ENCODE data around the gene CAPN5. TPM values are rescaled to one million over a fixed set of nuclear protein-coding genes. Genes with fewer than 3 reads are reported as not detected.

CAPN5 gene
- total and polyA plus RNA-seq, 2 donors from 2014 or later = 20.0 to 36.0 TPM

DNA sequence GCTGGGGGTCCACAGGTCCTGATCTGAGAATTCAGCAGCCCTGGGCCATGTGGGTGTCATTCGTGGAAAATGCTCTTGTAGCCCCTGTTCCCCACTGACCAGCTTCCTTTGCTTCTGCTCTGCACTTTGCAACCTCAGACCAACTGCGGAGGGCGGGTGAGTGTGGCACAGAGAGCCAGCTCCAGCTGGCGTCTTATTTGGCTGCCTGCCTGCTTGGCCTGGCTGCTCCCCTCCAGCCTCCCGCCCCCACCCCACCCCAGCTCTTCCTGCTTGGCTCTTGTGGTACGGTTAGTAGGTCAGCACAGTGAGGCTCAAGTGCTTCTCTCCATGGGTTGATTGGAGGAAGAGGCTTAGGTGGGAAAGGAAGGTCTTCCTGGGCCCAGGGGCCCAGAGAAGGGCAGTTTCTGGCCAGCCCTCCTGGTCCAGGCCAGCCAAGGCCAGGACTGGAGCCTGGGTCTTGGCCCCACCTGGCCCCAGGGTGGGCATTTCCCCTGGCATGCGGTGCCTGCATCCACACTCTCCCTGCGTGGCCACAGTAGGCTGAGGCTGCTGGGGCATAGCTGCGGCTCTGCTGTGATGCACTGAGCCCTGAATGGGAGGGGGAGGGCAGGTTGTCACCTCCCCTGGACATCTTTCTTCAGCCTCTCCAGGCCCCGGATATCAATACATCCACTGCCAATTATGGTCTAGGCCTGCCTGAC, 87.8 kb downstream of the CAPN5 start:
- no peak overlapping the region for H3K9ac ChIP-seq (ENCODE audit: low read length in 3 of 3)
- H3K9me3 ChIP-seq (ENCODE audit: control insufficient read depth in 2 of 3, insufficient read depth in 1 of 3, low read length in 3 of 3) = no peaks in the 10 kb centered on the region
- no peak overlapping the region for H3K4me3 ChIP-seq (ENCODE audit: low read length in 3 of 3)
- FAIRE-seq (no peak), DNase-seq (peak in 1 of 5 donors; percentile 60)
- peaks cover 0 to 14% (median 8%) of the 10 kb centered on the region in 3 donors for H3K4me1 ChIP-seq (ENCODE audit: control insufficient read depth in 2 of 3, insufficient read depth in 2 of 3, low read depth in 1 of 3, low read length in 3 of 3)
- no peak overlapping the region for H3K27ac ChIP-seq (ENCODE audit: low read depth in 2 of 2, low read length in 2 of 2)
- intact Hi-C loops (cut with DNase I) = no loop called here
- no peaks in the 10 kb centered on the region for H3K27me3 ChIP-seq (ENCODE audit: control insufficient read depth, insufficient read depth, low read length)
- TF ChIP-seq, protein P1, sequence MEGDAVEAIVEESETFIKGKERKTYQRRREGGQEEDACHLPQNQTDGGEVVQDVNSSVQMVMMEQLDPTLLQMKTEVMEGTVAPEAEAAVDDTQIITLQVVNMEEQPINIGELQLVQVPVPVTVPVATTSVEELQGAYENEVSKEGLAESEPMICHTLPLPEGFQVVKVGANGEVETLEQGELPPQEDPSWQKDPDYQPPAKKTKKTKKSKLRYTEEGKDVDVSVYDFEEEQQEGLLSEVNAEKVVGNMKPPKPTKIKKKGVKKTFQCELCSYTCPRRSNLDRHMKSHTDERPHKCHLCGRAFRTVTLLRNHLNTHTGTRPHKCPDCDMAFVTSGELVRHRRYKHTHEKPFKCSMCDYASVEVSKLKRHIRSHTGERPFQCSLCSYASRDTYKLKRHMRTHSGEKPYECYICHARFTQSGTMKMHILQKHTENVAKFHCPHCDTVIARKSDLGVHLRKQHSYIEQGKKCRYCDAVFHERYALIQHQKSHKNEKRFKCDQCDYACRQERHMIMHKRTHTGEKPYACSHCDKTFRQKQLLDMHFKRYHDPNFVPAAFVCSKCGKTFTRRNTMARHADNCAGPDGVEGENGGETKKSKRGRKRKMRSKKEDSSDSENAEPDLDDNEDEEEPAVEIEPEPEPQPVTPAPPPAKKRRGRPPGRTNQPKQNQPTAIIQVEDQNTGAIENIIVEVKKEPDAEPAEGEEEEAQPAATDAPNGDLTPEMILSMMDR (IDR thresholded peaks at IDR 0.05; ENCODE audit: borderline replicate concordance, extremely low read depth, insufficient read depth) = no peak
- H3K36me3 ChIP-seq (ENCODE audit: control insufficient read depth in 2 of 3, insufficient read depth in 3 of 3, low read length in 3 of 3) = peaks cover 0 to 2% (median 0%) of the 10 kb centered on the region in 3 donors

- H3K9ac ChIP-seq (ENCODE audit: low read length in 3 of 3) = no peak overlapping the region
- H3K27ac ChIP-seq (ENCODE audit: low read depth in 2 of 2, low read length in 2 of 2) = no peak overlapping the region
- FAIRE-seq (no peak), DNase-seq (peak in 1 of 5 donors; percentile 32)
- H3K9me3 ChIP-seq (ENCODE audit: control insufficient read depth in 2 of 3, insufficient read depth in 1 of 3, low read length in 3 of 3) = no peaks in the 10 kb centered on the region
- no peaks in the 10 kb centered on the region for H3K27me3 ChIP-seq (ENCODE audit: control insufficient read depth, insufficient read depth, low read length)
- no peak overlapping the region for H3K4me3 ChIP-seq (ENCODE audit: low read length in 3 of 3)
- TF ChIP-seq, protein P1 (IDR thresholded peaks at IDR 0.05; ENCODE audit: borderline replicate concordance, extremely low read depth, insufficient read depth) = no peak
- intact Hi-C loops (cut with DNase I) = no loop called here
- H3K36me3 ChIP-seq (ENCODE audit: control insufficient read depth in 2 of 3, insufficient read depth in 3 of 3, low read length in 3 of 3) = peaks cover 0 to 4% (median 0%) of the 10 kb centered on the region in 3 donors
- H3K4me1 ChIP-seq (ENCODE audit: control insufficient read depth in 2 of 3, insufficient read depth in 2 of 3, low read depth in 1 of 3, low read length in 3 of 3) = peaks cover 0 to 14% (median 8%) of the 10 kb centered on the region in 3 donors
Measured at GRCh38 chr11:77155082-77155475, 88.3 kb downstream of the CAPN5 start.

DNA sequence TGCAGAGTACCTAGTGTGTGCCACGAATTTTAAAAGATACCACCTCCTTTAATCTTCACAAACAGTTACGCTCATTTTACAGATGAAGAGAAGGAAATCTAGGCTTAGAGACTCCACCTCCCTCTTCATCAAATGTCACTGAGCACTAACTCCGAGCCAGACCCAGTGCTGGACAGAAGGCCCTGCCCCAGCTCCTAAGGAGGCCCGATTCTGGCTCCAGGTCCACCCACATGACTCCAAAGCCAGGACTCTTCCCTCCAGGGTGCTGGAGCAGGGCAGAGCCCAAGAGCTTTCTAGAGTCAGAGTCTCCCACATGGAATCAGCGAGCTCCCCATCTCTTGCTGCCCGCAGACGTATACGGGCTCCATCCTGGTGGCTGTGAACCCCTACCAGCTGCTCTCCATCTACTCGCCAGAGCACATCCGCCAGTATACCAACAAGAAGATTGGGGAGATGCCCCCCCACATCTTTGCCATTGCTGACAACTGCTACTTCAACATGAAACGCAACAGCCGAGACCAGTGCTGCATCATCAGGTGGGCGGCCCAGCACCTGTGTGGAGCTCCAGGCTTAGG, 88.9 kb downstream of the CAPN5 start:
- H3K27me3 ChIP-seq (ENCODE audit: control insufficient read depth, insufficient read depth, low read length) = no peaks in the 10 kb centered on the region
- no peaks in the 10 kb centered on the region for H3K9me3 ChIP-seq (ENCODE audit: control insufficient read depth in 2 of 3, insufficient read depth in 1 of 3, low read length in 3 of 3)
- peaks cover 0 to 14% (median 8%) of the 10 kb centered on the region in 3 donors for H3K4me1 ChIP-seq (ENCODE audit: control insufficient read depth in 2 of 3, insufficient read depth in 2 of 3, low read depth in 1 of 3, low read length in 3 of 3)
- intact Hi-C loops (cut with DNase I) = no loop called here
- H3K36me3 ChIP-seq (ENCODE audit: control insufficient read depth in 2 of 3, insufficient read depth in 3 of 3, low read length in 3 of 3) = peaks cover 0 to 4% (median 0%) of the 10 kb centered on the region in 3 donors
- no peak overlapping the region for H3K27ac ChIP-seq (ENCODE audit: low read depth in 2 of 2, low read length in 2 of 2)
- H3K4me3 ChIP-seq (ENCODE audit: low read length in 3 of 3) = no peak overlapping the region
- FAIRE-seq = no peak
- peak in 1 of 5 donors; percentile 49 for DNase-seq
- TF ChIP-seq, protein P1 (IDR thresholded peaks at IDR 0.05; ENCODE audit: borderline replicate concordance, extremely low read depth, insufficient read depth) = no peak
- no peak overlapping the region for H3K9ac ChIP-seq (ENCODE audit: low read length in 3 of 3)

All from kidney (tissue), 14 donors.